NCI-H1694 treated with DMSO at 0.1 percent for 48 hours (cell line): ENCODE data around the gene DDOST.

Source experiments
- DNase-seq: peaks from one replicate; lab custom pipeline; 2025; lab: John Stamatoyannopoulos, UW

DDOST gene

GRCh38 chr1:20660363-20660762 is 806 bp downstream of the DDOST start:
- DNase-seq, result no peak

GRCh38 chr1:20658166-20658915 is 2.8 kb downstream of the DDOST start:
- no peak for DNase-seq

DNA sequence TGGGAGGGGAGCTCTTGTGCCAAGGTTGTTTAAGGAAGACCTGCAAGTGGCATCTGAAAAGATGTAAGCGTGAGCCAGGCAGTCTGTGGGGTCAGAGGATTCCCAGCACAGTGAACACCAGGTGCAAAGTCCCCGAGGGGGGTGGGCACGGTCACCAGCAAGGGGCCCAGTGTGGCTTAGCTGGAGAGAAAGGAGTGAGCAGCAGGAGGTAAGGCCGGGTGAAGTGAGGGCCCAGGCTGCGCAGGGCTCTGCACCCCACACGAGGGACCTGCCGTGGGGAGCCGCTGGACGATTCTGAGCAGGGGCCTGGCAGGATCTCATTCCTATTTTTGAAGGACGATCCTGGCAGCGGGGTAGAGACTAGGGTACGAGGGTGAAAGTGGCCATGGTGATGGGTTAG is 4.1 kb downstream of the DDOST start:
- no peak for DNase-seq

DNA sequence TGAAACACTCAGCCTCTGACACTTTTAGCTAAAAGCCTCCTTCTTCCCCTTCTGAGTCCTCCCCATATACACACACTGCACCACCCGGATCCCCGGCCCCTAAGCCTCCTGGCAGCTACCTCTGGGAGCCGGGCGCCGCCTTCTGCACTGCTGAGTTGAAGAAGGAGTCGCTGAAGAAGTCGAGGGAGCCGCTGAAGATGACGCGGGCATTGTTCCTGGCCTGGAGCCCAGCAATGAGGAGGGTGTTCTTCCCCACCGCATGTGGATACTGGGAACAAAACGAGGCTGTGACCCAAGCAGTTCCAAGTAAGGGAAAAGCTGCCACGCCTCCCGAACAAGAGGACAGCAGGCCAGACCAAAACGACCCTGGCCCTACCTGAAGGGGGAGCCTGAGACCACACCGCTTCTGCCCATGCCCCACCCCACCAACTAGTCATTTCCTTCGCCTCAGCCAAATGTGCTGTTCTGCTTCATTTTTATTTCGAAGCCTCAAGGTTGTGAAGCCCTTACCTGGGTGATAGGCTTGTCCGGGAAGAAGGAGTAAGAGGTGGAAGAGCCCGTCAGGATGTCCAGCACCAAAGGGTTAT is 7.0 kb downstream of the DDOST start:
- no peak for DNase-seq

DNA sequence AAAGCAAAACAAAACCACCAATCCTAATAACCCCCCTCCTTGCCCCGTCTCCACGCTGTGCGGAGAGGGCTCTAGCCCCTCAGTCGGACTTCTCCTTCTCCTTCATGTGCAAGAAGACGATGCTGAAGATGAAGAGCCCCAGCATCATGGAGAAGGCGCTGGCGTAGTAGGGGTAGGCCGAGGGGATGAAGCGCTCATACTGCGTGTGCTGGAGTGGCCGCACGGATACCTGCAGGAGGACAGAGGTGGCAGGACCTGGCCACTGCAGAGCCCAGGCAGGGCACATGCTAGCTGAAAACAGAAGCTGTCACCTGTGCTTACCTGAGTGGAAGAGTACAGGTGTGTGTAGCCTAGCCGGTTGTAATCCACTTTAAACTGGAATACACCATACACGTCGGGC is 8.9 kb downstream of the DDOST start:
- no peak for DNase-seq

- DNase-seq, result no peak
Measured at GRCh38 chr1:20648946-20649345, 12.2 kb downstream of the DDOST start.

DNA sequence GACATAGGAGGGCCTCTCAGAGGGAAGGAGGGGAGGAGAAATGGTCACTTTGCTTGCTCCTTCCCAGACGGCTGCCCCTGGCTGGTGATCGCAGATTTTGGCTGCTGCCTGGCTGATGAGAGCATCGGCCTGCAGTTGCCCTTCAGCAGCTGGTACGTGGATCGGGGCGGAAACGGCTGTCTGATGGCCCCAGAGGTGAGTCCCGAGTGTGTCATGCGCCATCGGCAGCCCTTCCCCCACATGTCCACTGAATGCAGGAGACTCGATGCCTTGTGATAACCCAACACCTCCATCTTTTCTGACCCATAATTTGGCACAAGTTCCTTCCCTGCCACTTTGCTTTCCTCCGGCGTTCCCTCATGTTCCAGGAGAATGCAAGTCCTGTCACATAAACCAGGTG is 12.7 kb downstream of the DDOST start:
- no peak for DNase-seq

DNA sequence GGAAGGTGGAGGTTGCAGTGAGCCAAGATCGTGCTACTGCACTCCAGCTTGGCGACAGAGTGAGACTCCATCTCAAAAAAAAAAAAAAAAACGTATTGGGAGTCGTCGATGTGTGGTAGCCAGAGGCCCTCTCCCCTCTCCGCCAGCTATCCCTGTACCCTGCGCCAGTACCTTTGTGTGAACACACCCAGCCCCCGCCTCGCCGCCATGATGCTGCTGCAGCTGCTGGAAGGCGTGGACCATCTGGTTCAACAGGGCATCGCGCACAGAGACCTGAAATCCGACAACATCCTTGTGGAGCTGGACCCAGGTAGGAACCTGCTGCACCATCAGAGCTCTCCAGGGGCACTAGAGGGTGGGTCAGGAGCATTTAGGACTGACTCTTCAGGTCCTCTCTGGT is 15.8 kb downstream of the DDOST start:
- DNase-seq, result no peak

GRCh38 chr1:20644416-20644815 is 16.8 kb downstream of the DDOST start:
- no peak for DNase-seq

DNA sequence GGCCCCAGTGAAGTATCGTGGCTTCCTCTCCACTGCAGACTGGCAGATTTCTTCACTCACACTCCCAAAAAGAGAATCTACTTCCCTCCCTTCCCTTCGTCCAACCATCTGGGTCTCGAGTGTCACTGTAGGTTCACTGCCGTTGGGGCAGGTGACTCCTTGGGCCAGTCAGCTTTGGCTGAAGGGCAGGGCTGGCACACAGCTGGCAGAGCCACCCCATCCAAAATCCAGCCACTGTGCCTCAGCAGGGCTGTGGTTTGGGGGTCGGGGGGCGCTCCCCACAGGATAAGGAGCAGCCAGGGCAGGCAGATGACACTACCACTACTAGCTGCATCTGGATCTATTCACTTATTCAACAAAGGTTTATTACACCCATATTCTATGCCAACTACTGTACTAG is 18.1 kb downstream of the DDOST start:
- no peak for DNase-seq

DNA sequence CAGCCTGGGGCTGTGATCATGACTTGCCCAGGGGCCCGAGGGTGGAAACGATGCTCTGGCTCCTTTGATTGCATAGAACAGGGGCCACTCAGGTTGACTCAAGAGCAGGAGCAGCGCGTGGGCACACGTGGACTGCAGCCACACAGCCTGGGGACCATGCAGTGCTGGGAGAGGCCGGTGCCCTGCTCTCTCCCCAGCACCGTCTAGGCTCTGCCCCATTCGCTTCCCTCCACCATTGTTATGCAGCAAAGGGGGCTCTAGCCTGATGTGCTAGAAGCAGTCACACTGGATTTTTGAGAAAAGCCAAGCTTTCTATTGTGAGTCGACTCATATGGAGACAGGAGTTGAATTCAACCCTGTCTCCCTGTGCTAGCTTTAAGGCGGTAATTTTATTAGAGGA is 19.2 kb downstream of the DDOST start:
- no peak for DNase-seq

- DNase-seq, result peak; percentile 23
Measured at GRCh38 chr1:20640183-20640597, 21.0 kb downstream of the DDOST start.

- DNase-seq, result no peak
Measured at GRCh38 chr1:20636785-20637347, 24.3 kb downstream of the DDOST start.

DNA sequence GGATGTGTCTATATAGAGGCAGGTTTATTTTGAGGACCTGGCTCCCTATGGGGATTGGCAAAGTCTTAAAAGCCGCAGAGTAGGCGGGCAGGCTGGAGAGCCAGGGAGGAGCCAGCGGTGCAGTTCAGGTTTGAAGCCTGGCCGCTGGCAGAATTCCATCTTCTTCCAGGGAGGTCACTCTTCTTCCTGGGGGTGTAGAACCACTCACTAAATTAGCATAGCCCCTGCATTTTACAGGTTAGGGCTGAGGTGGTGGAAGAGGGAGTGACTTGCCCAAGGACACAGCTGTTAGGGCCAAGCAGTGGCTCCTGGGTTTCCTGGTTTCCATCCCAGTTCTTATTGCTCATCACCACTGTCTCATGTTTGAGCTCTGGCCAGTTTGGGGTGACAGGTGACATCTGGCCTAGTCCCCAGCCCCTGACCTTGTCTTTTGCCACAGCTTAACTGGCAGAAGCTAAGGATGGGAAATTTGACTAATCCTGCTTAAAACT is 26.5 kb downstream of the DDOST start:
- no peak for DNase-seq

DNA sequence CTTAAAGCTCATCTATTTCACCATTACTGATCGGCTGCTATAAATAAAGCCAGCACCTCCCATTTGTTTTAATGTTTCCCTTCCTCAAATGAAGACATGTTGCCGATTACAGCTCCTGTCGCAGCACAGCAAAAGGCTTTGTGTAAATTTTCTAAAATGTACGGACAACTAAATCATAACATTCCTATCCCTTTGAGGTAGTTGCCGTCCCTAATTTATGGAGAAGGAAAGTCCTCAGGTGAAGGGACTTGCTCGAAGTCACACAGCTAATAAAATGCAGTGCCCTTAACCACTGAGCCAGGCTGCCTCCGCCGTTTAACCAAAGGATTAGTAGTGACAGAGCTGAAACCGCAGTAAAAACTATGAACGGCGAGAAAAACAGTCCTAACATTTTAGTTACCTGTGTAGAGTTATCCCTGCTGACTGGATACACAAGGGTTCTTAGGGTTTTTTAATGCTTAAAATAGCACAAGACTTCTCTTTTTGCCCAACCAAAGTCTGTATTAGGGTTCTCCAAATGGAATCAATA is 27.0 kb downstream of the DDOST start:
- DNase-seq, result peak; percentile 29

DNA sequence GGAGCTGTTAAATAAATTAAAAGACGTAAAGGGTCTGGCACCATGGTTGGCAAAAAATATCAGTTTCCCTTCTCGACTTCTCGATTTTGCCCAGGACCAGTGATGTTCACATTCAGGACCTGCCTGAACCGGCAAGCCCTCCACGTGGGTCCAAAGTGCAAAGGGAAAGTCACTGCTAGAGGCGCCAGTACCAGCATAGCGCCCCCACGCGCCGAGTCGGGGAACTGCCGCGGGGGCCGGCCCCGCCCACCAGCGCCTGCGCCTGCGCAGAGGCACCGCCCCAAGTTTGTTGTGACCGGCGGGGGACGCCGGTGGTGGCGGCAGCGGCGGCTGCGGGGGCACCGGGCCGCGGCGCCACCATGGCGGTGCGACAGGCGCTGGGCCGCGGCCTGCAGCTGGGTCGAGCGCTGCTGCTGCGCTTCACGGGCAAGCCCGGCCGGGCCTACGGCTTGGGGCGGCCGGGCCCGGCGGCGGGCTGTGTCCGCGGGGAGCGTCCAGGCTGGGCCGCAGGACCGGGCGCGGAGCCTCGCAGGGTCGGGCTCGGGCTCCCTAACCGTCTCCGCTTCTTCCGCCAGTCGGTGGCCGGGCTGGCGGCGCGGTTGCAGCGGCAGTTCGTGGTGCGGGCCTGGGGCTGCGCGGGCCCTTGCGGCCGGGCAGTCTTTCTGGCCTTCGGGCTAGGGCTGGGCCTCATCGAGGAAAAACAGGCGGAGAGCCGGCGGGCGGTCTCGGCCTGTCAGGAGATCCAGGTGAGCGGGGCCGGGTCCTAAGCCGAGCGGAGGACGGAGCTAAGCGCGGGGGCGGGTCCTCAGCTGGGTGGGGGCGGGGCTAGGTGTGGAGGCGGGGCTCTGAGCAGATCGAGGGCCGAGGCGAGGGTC is 27.7 kb downstream of the DDOST start, which contains the start of gene PINK1:
Gene PINK1 (plus strand): TSS at position 269 of the 875 bp plus-strand sequence. CDS start 91 bp downstream, at position 360.
- peak; percentile 55 for DNase-seq

GRCh38 chr1:20632386-20632785 is 28.8 kb downstream of the DDOST start:
- no peak for DNase-seq

DNA sequence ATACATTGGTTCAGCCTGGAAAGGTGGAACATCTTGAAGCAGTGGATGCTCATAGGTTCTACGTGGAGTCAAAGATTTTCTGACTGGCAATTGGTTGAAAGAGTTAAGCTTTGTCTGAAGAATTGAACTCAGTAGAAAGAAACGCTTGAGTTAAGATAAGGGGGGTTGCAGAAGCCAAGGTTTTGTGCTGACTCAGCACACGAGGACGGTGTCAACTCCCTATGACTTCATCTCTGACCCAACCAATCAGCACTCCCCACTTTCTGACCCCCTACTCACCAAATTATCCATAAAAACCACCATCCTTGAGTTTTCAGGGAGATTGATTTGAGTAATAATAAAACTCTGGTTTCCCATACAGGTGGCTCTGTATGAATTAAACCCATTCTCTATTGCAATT is 30.4 kb downstream of the DDOST start:
- no peak for DNase-seq

- no peak for DNase-seq
Measured at GRCh38 chr1:20626524-20626923, 34.6 kb downstream of the DDOST start.

DNA sequence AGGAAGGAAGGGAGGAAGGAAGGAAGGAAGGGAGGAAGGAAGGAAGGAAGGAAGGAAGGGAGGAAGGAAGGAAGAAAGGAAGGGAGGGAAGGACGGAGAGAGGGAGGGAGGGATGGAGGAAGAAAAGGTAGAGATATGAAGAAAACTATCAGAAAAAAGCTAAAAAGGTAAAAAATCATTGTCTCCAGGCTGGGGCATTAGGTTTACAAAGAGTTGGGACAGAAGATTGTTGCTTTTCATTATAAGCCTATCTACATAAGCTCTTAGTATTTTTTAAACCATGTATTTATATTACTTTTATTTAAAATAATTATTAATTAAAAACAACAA is 35.1 kb downstream of the DDOST start:
- DNase-seq, result no peak

DNA sequence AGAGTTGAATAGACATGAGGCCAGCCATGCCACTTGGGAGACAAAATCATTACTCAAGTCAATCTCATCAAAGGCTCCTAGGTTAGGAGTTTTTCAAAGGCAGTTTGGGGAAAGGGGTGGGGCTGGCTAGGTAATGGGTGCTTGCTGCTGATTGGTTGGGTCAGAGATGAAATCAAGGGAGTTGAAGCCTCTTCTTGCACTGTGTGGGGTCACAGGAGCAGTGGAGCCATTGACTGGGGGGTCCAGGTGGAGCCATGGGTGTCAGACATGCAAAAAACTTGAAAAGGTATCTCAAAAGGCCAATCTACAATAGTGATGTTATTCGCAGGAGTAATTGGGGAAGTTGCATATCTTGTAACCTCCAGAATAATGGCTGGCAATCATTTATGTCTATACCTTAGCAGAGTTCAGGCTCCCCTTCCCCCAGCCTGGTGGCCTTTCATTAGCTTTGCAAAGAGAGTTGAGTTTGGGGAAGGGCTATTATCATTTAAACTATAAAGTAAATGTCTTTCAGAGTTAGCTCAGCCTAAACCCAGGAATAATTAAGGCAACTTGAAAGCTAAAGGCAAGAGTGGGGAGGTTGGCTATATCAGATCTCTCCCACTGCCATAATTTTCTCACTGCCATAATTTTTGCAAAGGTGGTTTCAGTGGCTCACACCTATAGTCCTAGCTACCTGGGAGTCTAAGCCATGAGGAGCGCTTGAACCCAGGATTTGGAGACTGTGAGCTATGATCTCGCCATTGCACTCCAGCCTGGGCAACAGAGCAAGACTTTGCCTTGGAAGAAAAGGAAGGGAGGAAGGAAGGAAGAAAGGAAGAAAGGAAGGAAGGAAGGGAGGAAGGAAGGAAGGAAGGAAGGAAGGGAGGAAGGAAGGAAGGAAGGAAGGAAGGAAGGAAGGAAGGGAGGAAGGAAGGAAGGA is 35.7 kb downstream of the DDOST start:
- no peak for DNase-seq
